Fibroblast of the aortic adventitia (primary cell): ENCODE data around the gene BUB3. TPM values are rescaled to one million over a fixed set of nuclear protein-coding genes. Genes with fewer than 3 reads are reported as not detected.
A peak's percentile ranks its signal among the peaks of the same experiment; 100 is the strongest.

Source experiments
- DNase-seq: peaks from one replicate; pipeline ENCODE4 v3.0.0-alpha.2; 2010; ENCODE audit warnings: low read depth
- H3K4me3 ChIP-seq: 2 replicates; pipeline ENCODE4 v1.5.1; 2011; ENCODE audit warnings: low read depth, mild to moderate bottlenecking, control low read depth, low read length, moderate library complexity
- CTCF ChIP-seq: IDR thresholded peaks from 2 replicates; pipeline ENCODE4 v1.5.1; 2011; ENCODE audit warnings: mild to moderate bottlenecking, low read length, control low read depth, inconsistent platforms; ENCODE audit not compliant: insufficient read depth
- total RNA-seq: library from RNA; depleted of rRNA; stranded (reverse); fragments of >200 nt; gene quantifications from 2 replicates; pipeline ENCODE4 v1.2.3, GENCODE V29; 2012; ENCODE audit warnings: low replicate concordance

BUB3 gene
- total RNA-seq, 1 donor: 182 TPM

- peak; percentile 91 for TF ChIP-seq CTCF
- DNase-seq: peak; percentile 87
- H3K4me3 ChIP-seq: peak overlapping the region; percentile 50
Observed at GRCh38 chr10:123132576-123133477, 21.4 kb upstream of the BUB3 start.

- no peak for TF ChIP-seq CTCF
- no peak overlapping the region for H3K4me3 ChIP-seq
- DNase-seq: no peak
Observed at GRCh38 chr10:123133541-123134342, 20.5 kb upstream of the BUB3 start.

GRCh38 chr10:123134343-123134914 is 19.8 kb upstream of the BUB3 start:
- no peak for TF ChIP-seq CTCF
- H3K4me3 ChIP-seq: no peak overlapping the region
- no peak for DNase-seq

GRCh38 chr10:123134915-123135414 is 19.2 kb upstream of the BUB3 start:
- H3K4me3 ChIP-seq: no peak overlapping the region
- DNase-seq: no peak
- no peak for TF ChIP-seq CTCF

- no peak for DNase-seq
- TF ChIP-seq CTCF: no peak
- peak within 1 kb of the TSS; percentile 31 for H3K4me3 ChIP-seq
Observed at GRCh38 chr10:123135415-123136141, 18.6 kb upstream of the BUB3 start, which contains the start of gene HMX3. HMX3 (plus strand) TSS chr10:123135970; CDS start chr10:123136051, 81 bp downstream.

GRCh38 chr10:123136221-123136805 is 17.9 kb upstream of the BUB3 start:
- H3K4me3 ChIP-seq: no peak overlapping the region
- no peak for DNase-seq
- TF ChIP-seq CTCF: no peak
